ENCODE measurements around the gene ACTR6.
A peak's percentile ranks its signal among the peaks of the same experiment; 100 is the strongest.
"Not testable (repeated sequence)": the region's sequence is repeated elsewhere in the genome, so short reads cannot be mapped to it uniquely, and the experiment has no call there.

The ACTR6 gene

DNA sequence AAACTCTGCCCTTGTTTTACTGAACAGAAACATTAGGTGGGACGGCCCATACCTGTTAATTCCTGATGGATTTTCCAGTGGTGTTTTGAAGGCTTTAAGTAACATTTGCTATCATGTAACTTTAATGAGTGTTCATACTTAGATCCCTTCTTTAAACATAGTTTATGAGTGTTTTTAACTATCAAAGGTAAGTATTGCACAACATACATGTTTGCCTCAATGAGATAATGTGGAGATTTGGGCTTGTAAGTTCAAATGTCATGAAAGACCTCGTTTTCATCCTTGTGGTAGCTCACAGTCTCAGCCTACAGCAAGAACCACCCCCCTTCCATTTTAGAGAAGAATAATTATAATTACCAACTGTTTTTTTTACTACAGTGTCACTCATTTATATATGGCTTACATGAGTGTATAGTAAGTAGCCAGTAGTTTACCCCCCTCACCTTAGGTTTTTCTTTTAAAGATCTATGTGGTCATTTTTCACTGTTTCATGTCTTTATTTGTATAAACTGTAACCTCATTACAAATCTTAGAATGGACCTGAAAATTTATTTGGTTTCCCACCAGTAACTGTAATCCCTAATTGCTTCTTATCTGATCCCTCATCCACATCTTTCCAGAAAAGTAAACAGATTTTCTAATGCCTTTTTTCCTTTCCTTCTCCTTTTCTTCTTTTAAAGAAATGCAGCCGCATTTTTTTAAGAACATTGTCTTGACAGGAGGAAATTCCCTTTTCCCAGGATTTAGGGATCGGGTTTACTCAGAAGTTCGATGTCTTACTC lies 18.9 kb downstream of the ACTR6 start:
- H3K4me3 ChIP-seq (ENCODE audit: low read depth, low read length): no peak overlapping the region
- DNase-seq (ENCODE audit: low read depth): no peak
- TF ChIP-seq, protein P1, sequence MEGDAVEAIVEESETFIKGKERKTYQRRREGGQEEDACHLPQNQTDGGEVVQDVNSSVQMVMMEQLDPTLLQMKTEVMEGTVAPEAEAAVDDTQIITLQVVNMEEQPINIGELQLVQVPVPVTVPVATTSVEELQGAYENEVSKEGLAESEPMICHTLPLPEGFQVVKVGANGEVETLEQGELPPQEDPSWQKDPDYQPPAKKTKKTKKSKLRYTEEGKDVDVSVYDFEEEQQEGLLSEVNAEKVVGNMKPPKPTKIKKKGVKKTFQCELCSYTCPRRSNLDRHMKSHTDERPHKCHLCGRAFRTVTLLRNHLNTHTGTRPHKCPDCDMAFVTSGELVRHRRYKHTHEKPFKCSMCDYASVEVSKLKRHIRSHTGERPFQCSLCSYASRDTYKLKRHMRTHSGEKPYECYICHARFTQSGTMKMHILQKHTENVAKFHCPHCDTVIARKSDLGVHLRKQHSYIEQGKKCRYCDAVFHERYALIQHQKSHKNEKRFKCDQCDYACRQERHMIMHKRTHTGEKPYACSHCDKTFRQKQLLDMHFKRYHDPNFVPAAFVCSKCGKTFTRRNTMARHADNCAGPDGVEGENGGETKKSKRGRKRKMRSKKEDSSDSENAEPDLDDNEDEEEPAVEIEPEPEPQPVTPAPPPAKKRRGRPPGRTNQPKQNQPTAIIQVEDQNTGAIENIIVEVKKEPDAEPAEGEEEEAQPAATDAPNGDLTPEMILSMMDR (IDR thresholded peaks at IDR 0.05; ENCODE audit: control insufficient read depth, extremely low read depth, insufficient read depth): no peak

DNA sequence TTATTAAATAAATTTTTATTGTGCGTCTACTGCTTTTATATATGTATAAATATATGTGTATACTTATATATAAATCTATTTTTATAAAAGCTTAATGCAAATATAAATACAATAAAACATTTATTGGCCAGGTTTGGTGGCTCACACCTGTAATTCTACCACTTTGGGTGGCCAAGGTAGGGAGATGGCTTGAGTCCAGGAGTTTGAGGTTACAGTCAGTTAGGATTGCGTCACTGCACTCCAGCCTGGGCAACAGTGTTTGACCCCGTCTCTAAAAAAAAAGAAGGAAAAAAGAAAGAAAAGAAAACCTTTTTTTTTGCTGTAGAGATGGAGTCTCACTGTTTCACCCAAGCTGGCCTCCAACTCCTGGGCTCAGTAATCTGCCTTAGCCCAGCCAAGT lies 20.9 kb downstream of the ACTR6 start:
- peak; percentile 83 for DNase-seq (ENCODE audit: low read depth)
- TF ChIP-seq, protein P1 (IDR thresholded peaks at IDR 0.05; ENCODE audit: control insufficient read depth, extremely low read depth, insufficient read depth): no peak
- H3K4me3 ChIP-seq (ENCODE audit: low read depth, low read length): no peak overlapping the region

DNA sequence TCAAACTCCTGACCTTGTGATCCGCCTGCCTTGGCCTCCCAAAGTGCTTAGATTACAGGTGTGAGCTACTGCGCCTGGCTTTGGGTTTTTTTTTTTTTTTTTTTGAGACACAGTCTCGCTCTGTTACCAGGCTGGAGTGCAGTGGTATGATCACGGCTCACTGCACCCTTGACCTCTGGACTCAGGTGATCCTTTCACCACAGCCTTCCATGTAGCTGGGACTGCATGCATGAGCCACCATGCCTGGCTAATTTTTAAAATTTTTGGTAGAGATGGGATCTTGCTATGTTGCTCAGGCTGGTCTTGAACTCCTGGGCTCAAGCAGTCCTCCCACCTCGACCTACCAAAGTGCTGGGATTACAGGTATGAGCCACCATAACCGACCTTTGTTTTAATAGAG lies 21.6 kb downstream of the ACTR6 start:
- not testable (repeated sequence) for DNase-seq (ENCODE audit: low read depth); H3K4me3 ChIP-seq (ENCODE audit: low read depth, low read length)

DNA sequence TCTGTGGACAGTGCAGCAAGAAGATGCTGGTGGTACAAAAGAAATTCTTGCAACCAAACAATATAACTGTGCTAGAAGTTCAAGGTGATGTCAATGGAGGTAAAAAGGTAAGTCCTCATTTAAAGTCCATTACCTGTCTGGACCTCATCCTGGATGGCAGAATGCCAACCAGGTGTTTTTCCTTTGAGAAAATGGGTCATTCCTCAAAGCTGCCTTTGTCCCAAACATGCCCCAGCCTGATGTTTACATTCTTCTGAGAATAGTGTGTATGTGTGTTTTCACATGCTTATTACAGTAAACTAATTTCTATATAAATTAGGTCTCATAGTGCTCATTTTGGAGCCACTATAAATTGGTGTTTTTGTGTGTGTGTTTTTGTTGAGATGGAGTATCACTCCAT lies 24.9 kb downstream of the ACTR6 start:
- DNase-seq (ENCODE audit: low read depth): no peak
- TF ChIP-seq, protein P1 (IDR thresholded peaks at IDR 0.05; ENCODE audit: control insufficient read depth, extremely low read depth, insufficient read depth): no peak
- no peak overlapping the region for H3K4me3 ChIP-seq (ENCODE audit: low read depth, low read length)

DNA sequence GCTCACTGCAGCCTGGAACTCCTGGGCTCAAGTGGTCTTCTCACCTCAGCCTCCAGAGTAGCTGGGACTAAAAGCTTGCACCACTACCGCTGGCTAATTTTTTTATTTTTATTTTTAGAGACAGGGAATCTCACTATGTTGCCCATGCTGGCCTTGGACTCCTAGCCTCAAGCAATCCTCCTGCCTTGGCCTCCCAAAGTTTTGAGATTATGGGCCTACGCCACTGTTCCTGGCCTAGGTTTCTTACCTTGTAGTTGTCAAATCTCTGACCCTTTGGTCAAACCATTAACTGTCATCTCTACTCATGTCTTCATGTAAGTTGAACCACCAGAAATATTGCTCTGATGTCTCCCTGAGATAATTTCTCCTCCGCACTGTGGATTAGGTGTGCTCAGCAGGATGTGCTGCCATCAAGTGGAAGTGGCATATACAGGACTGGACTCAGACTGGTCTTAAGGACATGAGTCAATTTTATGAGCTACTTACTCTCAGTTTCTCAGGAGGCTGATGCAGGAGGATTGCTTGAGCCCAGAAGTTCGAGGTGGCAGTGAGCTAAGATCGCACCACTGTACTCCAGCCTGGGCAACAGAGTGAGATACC lies 28.5 kb downstream of the ACTR6 start:
- no peak overlapping the region for H3K4me3 ChIP-seq (ENCODE audit: low read depth, low read length)
- TF ChIP-seq, protein P1 (IDR thresholded peaks at IDR 0.05; ENCODE audit: control insufficient read depth, extremely low read depth, insufficient read depth): peak; percentile 51
- peak; percentile 41 for DNase-seq (ENCODE audit: low read depth)

DNA sequence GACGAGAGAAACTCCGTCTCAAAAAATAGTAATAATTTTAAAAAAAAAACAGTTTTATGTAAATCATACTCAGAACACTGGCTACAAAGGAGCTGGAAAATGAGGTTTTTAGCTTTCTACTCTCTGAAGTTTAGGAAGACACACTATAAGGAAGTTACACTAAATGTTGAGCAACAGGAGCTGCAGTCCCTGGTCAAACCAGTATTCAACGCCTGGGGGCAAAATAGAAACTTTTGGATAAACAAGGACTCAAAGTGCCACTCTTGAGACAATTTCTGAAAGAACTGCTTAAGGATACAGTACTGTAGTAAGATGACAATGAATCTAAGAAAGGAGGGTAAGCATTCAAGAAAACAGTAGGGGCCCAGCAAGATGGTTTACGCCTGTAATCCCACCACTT lies 29.3 kb downstream of the ACTR6 start:
- TF ChIP-seq, protein P1 (IDR thresholded peaks at IDR 0.05; ENCODE audit: control insufficient read depth, extremely low read depth, insufficient read depth): no peak
- H3K4me3 ChIP-seq (ENCODE audit: low read depth, low read length): no peak overlapping the region
- DNase-seq (ENCODE audit: low read depth): peak; percentile 72

DNA sequence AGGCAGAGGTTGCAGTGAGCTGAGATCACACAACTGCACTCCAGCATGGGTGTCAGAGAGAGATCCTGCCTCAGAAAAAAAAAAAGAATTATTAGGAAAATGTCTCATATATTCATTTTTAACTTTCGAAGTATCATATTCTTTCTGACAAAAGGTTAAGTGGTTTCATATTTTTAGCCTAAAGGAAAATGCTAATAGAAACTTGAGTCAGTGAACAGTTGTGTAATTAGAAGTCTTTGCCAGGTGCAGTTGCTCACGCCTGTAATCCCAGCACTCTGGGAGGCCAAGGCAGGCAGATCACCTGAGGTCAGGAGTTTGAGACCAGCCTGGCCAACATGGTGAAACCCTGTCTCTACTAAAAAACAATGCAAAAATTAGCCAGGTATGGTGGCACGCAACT lies 31.3 kb downstream of the ACTR6 start:
- not testable (repeated sequence) for H3K4me3 ChIP-seq (ENCODE audit: low read depth, low read length); DNase-seq (ENCODE audit: low read depth)

DNA sequence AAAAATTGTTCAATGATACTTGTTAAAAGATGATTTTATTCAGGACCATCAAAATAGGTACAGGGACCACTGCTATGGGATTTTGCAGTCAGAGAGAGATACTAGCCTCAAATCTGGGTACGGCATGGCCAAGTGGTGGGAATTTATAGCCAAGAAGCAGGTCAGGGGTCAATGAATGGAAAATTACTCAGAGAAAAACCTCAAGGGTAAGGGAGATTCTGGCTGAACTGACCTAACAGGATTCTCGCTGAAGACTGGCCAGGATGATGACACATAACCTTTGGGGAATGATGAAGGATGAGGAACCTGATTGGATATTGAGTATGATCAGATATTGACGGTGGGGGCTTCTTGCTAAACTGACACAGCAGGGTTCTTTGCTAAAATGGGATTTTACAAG lies 33.6 kb downstream of the ACTR6 start:
- no peak overlapping the region for H3K4me3 ChIP-seq (ENCODE audit: low read depth, low read length)
- TF ChIP-seq, protein P1 (IDR thresholded peaks at IDR 0.05; ENCODE audit: control insufficient read depth, extremely low read depth, insufficient read depth): no peak
- no peak for DNase-seq (ENCODE audit: low read depth)

All from LNCaP clone FGC (cell line).